WTC11 (cell line): Measurements from ENCODE around the gene DOCK7.

Experiments
- ATF2 ChIP-seq: sonication (generic); formaldehyde crosslinking; IDR thresholded peaks from 2 replicates; pipeline ENCODE4 v1.8.1; 2022; ENCODE audit warnings: low read depth, missing genetic modification reagents, borderline replicate concordance
- CBFB ChIP-seq: sonication (generic); formaldehyde crosslinking; IDR thresholded peaks from 2 replicates; pipeline ENCODE4 v1.8.1; 2022; ENCODE audit warnings: mild to moderate bottlenecking, low read depth, missing genetic modification reagents
- CTCF ChIP-seq: fragments of 200-600 bp; IDR thresholded peaks from 2 replicates; pipeline ENCODE4 v1.8.0; 2022; ENCODE audit warnings: antibody characterized with exemption
- E2F4 ChIP-seq: sonication (generic); formaldehyde crosslinking; IDR thresholded peaks from 2 replicates; pipeline ENCODE4 v1.8.1; 2022; ENCODE audit warnings: low read depth, mild to moderate bottlenecking, moderate library complexity, missing genetic modification reagents, borderline replicate concordance
- ESRRA ChIP-seq: sonication (generic); formaldehyde crosslinking; IDR thresholded peaks from 2 replicates; pipeline ENCODE4 v1.8.1; 2022; ENCODE audit warnings: mild to moderate bottlenecking, missing genetic modification reagents, borderline replicate concordance
- FOXP1 ChIP-seq: sonication (generic); formaldehyde crosslinking; IDR thresholded peaks from 2 replicates; pipeline ENCODE4 v1.8.0; 2022; ENCODE audit warnings: missing genetic modification reagents, mild to moderate bottlenecking, moderate library complexity, borderline replicate concordance
- FOXP4 ChIP-seq: sonication (generic); formaldehyde crosslinking; IDR thresholded peaks from 2 replicates; pipeline ENCODE4 v1.8.0; 2022; ENCODE audit warnings: mild to moderate bottlenecking, missing genetic modification reagents
- HMGA2 ChIP-seq: fragments of 250-450 bp; sonication (Bioruptor Pico); IDR thresholded peaks from 2 replicates; pipeline ENCODE4 v1.4.0; 2021; ENCODE audit warnings: mild to moderate bottlenecking, moderate library complexity
- KAT7 ChIP-seq: sonication (generic); formaldehyde crosslinking; IDR thresholded peaks from 2 replicates; pipeline ENCODE4 v1.8.1; 2023; ENCODE audit warnings: missing genetic modification reagents, mild to moderate bottlenecking, borderline replicate concordance
- NR3C1 ChIP-seq: sonication (generic); formaldehyde crosslinking; conservative IDR thresholded peaks from 2 replicates; pipeline ENCODE4 v1.8.1; 2023; ENCODE audit warnings: low read depth, mild to moderate bottlenecking, missing genetic modification reagents
- USF1 ChIP-seq: sonication (generic); formaldehyde crosslinking; IDR thresholded peaks from 2 replicates; pipeline ENCODE4 v1.8.0; 2022; ENCODE audit warnings: mild to moderate bottlenecking, missing genetic modification reagents
- USF2 ChIP-seq: sonication (generic); formaldehyde crosslinking; IDR thresholded peaks from 2 replicates; pipeline ENCODE4 v1.8.1; 2023; ENCODE audit warnings: mild to moderate bottlenecking, missing genetic modification reagents, moderate library complexity
- ZBTB43 ChIP-seq: sonication (generic); formaldehyde crosslinking; IDR thresholded peaks from 2 replicates; pipeline ENCODE4 v1.8.1; 2023; ENCODE audit warnings: mild to moderate bottlenecking, missing genetic modification reagents

GRCh38 chr1:62508187-62508758 is 179.9 kb downstream of the DOCK7 start:
- TF ChIP-seq CTCF (0 out of 2 replicates have a peak, but pooled peaks have one; percentile 15), FOXP4 (CRISPR knock-in tag) (no peak), CBFB (CRISPR knock-in tag) (no peak), ATF2 (CRISPR knock-in tag) (no peak), HMGA2 (CRISPR knock-in tag) (peak; percentile 10; the same call in 1 of the 2 replicates), KAT7 (CRISPR knock-in tag) (no peak), NR3C1 (no peak), ZBTB43 (CRISPR knock-in tag) (no peak), USF2 (CRISPR knock-in tag) (no peak), USF1 (CRISPR knock-in tag) (no peak), E2F4 (CRISPR knock-in tag) (no peak), FOXP1 (no peak), ESRRA (CRISPR knock-in tag) (no peak)
